Measurements from ENCODE around the gene GABRG3.
A peak's percentile ranks its signal among the peaks of the same experiment; 100 is the strongest.

Gene GABRG3

GRCh38 chr15:26970712-26971210 lies at the start of gene GABRG3:
Gene GABRG3 (plus strand): TSS chr15:26971181.
- H3K4me3 ChIP-seq (ENCODE audit: low read depth, low read length) = peak within 1 kb of the TSS; percentile 27
- DNase-seq (ENCODE audit: low read depth) = no peak

GRCh38 chr15:26921433-26921832 lies 49.5 kb upstream of the GABRG3 start:
- DNase-seq (ENCODE audit: low read depth) = no peak
- no peak overlapping the region for H3K4me3 ChIP-seq (ENCODE audit: low read depth, low read length)

GRCh38 chr15:26926081-26926480 lies 44.9 kb upstream of the GABRG3 start:
- DNase-seq (ENCODE audit: low read depth) = no peak
- H3K4me3 ChIP-seq (ENCODE audit: low read depth, low read length) = no peak overlapping the region

- DNase-seq (ENCODE audit: low read depth) = no peak
- no peak overlapping the region for H3K4me3 ChIP-seq (ENCODE audit: low read depth, low read length)
Measured at GRCh38 chr15:26928051-26928450, 42.9 kb upstream of the GABRG3 start.

GRCh38 chr15:26929588-26929987 lies 41.4 kb upstream of the GABRG3 start:
- no peak for DNase-seq (ENCODE audit: low read depth)
- H3K4me3 ChIP-seq (ENCODE audit: low read depth, low read length) = no peak overlapping the region

GRCh38 chr15:26934848-26935247 lies 36.1 kb upstream of the GABRG3 start:
- H3K4me3 ChIP-seq (ENCODE audit: low read depth, low read length) = no peak overlapping the region
- DNase-seq (ENCODE audit: low read depth) = no peak

GRCh38 chr15:26935322-26935721 lies 35.7 kb upstream of the GABRG3 start:
- H3K4me3 ChIP-seq (ENCODE audit: low read depth, low read length) = no peak overlapping the region
- no peak for DNase-seq (ENCODE audit: low read depth)

GRCh38 chr15:26936502-26936901 lies 34.5 kb upstream of the GABRG3 start:
- no peak overlapping the region for H3K4me3 ChIP-seq (ENCODE audit: low read depth, low read length)
- DNase-seq (ENCODE audit: low read depth) = no peak

- DNase-seq (ENCODE audit: low read depth) = no peak
Measured at GRCh38 chr15:26937134-26937533, 33.8 kb upstream of the GABRG3 start.

GRCh38 chr15:26939398-26939797 lies 31.6 kb upstream of the GABRG3 start:
- no peak overlapping the region for H3K4me3 ChIP-seq (ENCODE audit: low read depth, low read length)

More at GRCh38 chr15:26937134-26937533, 33.8 kb upstream of the GABRG3 start:
- no peak overlapping the region for H3K4me3 ChIP-seq (ENCODE audit: low read depth, low read length)

GRCh38 chr15:26941489-26941888 lies 29.5 kb upstream of the GABRG3 start:
- no peak for DNase-seq (ENCODE audit: low read depth)
- H3K4me3 ChIP-seq (ENCODE audit: low read depth, low read length) = no peak overlapping the region

More at GRCh38 chr15:26939398-26939797, 31.6 kb upstream of the GABRG3 start:
- no peak for DNase-seq (ENCODE audit: low read depth)

- no peak for DNase-seq (ENCODE audit: low read depth)
Measured at GRCh38 chr15:26943866-26944265, 27.1 kb upstream of the GABRG3 start.

GRCh38 chr15:26945046-26945445 lies 25.9 kb upstream of the GABRG3 start:
- no peak overlapping the region for H3K4me3 ChIP-seq (ENCODE audit: low read depth, low read length)
- no peak for DNase-seq (ENCODE audit: low read depth)

More at GRCh38 chr15:26943866-26944265, 27.1 kb upstream of the GABRG3 start:
- no peak overlapping the region for H3K4me3 ChIP-seq (ENCODE audit: low read depth, low read length)

GRCh38 chr15:26950001-26950400 lies 21.0 kb upstream of the GABRG3 start:
- no peak for DNase-seq (ENCODE audit: low read depth)
- H3K4me3 ChIP-seq (ENCODE audit: low read depth, low read length) = no peak overlapping the region

- DNase-seq (ENCODE audit: low read depth) = no peak
- H3K4me3 ChIP-seq (ENCODE audit: low read depth, low read length) = no peak overlapping the region
Measured at GRCh38 chr15:26954403-26954802, 16.6 kb upstream of the GABRG3 start.

- H3K4me3 ChIP-seq (ENCODE audit: low read depth, low read length) = peak overlapping the region; percentile 43
Measured at GRCh38 chr15:26967719-26968269, 3.2 kb upstream of the GABRG3 start.

GRCh38 chr15:26968806-26969205 lies 2.2 kb upstream of the GABRG3 start:
- H3K4me3 ChIP-seq (ENCODE audit: low read depth, low read length) = no peak overlapping the region

More at GRCh38 chr15:26967719-26968269, 3.2 kb upstream of the GABRG3 start:
- no peak for DNase-seq (ENCODE audit: low read depth)

GRCh38 chr15:26971271-26972018 lies 464 bp downstream of the GABRG3 start:
- peak overlapping the region; percentile 21 for H3K4me3 ChIP-seq (ENCODE audit: low read depth, low read length)
- no peak for DNase-seq (ENCODE audit: low read depth)

More at GRCh38 chr15:26968806-26969205, 2.2 kb upstream of the GABRG3 start:
- DNase-seq (ENCODE audit: low read depth) = no peak

- DNase-seq (ENCODE audit: low read depth) = no peak
- no peak overlapping the region for H3K4me3 ChIP-seq (ENCODE audit: low read depth, low read length)
Measured at GRCh38 chr15:26972636-26973035, 1.7 kb downstream of the GABRG3 start.

- DNase-seq (ENCODE audit: low read depth) = peak; percentile 5
- no peak overlapping the region for H3K4me3 ChIP-seq (ENCODE audit: low read depth, low read length)
Measured at GRCh38 chr15:26974120-26974780, 3.3 kb downstream of the GABRG3 start.

Data from skeletal muscle cell (primary cell).